ENCODE results near the gene WDR37. TPM values are rescaled to one million over a fixed set of nuclear protein-coding genes. Genes with fewer than 3 reads are reported as not detected.
A peak's percentile ranks its signal among the peaks of the same experiment; 100 is the strongest.

Gene WDR37
- total and polyA plus RNA-seq, 12 donors = 15.8 to 32.7 (median 23.3) TPM

DNA sequence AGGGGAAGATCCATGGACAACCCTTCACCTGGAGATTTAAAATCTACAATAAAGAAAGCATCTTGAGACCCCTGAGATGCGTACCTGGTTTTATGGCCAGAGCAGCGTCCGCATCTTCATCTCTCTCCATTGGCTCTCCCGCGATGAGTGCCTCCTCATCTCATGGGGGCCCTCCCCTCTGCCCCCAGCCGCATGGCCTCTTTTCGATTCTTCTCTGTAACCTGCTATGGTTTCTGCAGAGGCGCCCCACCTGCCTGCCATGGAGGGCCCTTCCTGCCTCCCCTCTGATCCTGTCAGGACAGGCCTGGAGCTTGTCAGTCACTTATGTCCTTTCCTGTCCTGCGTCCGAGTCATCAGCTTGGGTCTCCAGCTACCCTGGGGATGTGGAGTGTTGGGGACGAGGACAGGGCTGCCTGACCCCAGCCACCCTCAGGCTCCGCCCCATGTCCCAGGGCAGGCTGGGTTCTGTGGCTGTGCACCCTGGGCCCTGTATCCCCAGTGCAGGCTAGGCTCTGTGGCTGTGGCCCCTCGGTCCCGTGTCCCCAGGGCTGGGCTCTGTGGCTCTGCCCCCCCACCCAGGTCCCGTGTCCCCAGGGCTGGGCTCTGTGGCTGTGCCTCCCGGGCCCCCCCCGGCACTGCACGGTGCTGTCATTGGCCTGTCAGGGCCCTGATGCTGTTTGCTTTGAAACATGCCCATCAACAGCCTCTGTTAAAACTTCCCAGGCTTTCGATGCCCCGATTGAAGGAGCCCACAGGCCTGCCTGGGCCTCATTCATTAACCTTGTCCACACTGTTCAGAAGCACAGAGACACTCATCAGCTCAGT is 99.8 kb downstream of the WDR37 start:
- TF ChIP-seq POLR2A (IDR thresholded peaks at IDR 0.05) (no peak), CTCF (IDR thresholded peaks at IDR 0.05) (no peak)
- WGBS, 4 donors = 86 to 88% (median 87%) methylated on average over 12 to 20 of the region's 20 CpGs
- Histone ChIP-seq H3K36me3 (replicated peaks in 1 of 2) (no peaks in the 10 kb centered on the region), H3K27me3 (no peaks in the 10 kb centered on the region), H3K27ac (no peak overlapping the region), H3K4me1 (replicated peaks in 1 of 2) (no peaks in the 10 kb centered on the region), H3K9me3 (replicated peaks in 1 of 3) (no peaks in the 10 kb centered on the region), H3K4me3 (no peak overlapping the region)
- intact Hi-C loops (cut with DNase I) = no loop called here
- peak in 2 of 7 donors; percentile 5 to 30 for DNase-seq

DNA sequence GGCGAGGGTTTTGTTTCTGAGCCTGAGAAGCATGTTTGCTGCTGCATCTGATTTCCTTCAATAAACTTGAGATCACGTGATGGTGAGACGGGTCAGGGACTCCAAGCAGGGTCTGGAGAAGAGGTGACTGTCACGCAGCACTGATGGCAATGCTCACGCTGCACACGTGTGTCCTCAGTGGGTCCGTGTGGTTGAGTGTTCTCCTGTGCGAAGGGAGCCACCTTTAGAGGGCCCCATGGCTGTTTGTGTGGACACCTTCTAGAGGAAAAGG is 100.4 kb downstream of the WDR37 start:
- Histone ChIP-seq H3K36me3 (replicated peaks in 1 of 2) (no peaks in the 10 kb centered on the region), H3K27ac (no peak overlapping the region), H3K4me1 (replicated peaks in 1 of 2) (no peaks in the 10 kb centered on the region), H3K27me3 (no peaks in the 10 kb centered on the region), H3K9me3 (replicated peaks in 1 of 3) (no peaks in the 10 kb centered on the region), H3K4me3 (no peak overlapping the region)
- TF ChIP-seq CTCF (IDR thresholded peaks at IDR 0.05) = no peak
- TF ChIP-seq POLR2A (IDR thresholded peaks at IDR 0.05) = no peak
- intact Hi-C loops (cut with DNase I) = no loop called here
- DNase-seq = peak in 1 of 7 donors; percentile 23
- 83 to 100% (median 85%) methylated on average over 4 to 8 of the region's 8 CpGs for WGBS, 4 donors

- H3K9me3 ChIP-seq (replicated peaks in 1 of 3) = no peaks in the 10 kb centered on the region
- intact Hi-C loops (cut with DNase I) = no loop called here
- no peaks in the 10 kb centered on the region for H3K27me3 ChIP-seq
- no peak overlapping the region for H3K4me3 ChIP-seq
- no peaks in the 10 kb centered on the region for H3K36me3 ChIP-seq (replicated peaks in 1 of 2)
- no peak for TF ChIP-seq CTCF (IDR thresholded peaks at IDR 0.05)
- no peak for TF ChIP-seq POLR2A (IDR thresholded peaks at IDR 0.05)
- 72 to 76% (median 73%) methylated on average over 14 to 17 of the region's 17 CpGs for WGBS, 4 donors
- no peak overlapping the region for H3K27ac ChIP-seq
- no peaks in the 10 kb centered on the region for H3K4me1 ChIP-seq (replicated peaks in 1 of 2)
- peak in 1 of 7 donors; percentile 6 for DNase-seq
These were observed 100.9 kb downstream of the WDR37 start for GRCh38 chr10:1156921-1157614.

GRCh38 chr10:1157615-1157933 is 101.4 kb downstream of the WDR37 start:
- Histone ChIP-seq H3K4me3 (no peak overlapping the region), H3K27me3 (no peaks in the 10 kb centered on the region), H3K36me3 (replicated peaks in 1 of 2) (no peaks in the 10 kb centered on the region), H3K27ac (no peak overlapping the region), H3K9me3 (replicated peaks in 1 of 3) (no peaks in the 10 kb centered on the region), H3K4me1 (replicated peaks in 1 of 2) (no peaks in the 10 kb centered on the region)
- intact Hi-C loops (cut with DNase I) = no loop called here
- 69 to 84% (median 78%) methylated on average over 4 of the region's 4 CpGs for WGBS, 4 donors
- TF ChIP-seq CTCF (IDR thresholded peaks at IDR 0.05) (no peak), POLR2A (IDR thresholded peaks at IDR 0.05) (no peak)
- peak in 1 of 7 donors; percentile 11 for DNase-seq
